ENCODE measurements around the gene RPS18.

DNA sequence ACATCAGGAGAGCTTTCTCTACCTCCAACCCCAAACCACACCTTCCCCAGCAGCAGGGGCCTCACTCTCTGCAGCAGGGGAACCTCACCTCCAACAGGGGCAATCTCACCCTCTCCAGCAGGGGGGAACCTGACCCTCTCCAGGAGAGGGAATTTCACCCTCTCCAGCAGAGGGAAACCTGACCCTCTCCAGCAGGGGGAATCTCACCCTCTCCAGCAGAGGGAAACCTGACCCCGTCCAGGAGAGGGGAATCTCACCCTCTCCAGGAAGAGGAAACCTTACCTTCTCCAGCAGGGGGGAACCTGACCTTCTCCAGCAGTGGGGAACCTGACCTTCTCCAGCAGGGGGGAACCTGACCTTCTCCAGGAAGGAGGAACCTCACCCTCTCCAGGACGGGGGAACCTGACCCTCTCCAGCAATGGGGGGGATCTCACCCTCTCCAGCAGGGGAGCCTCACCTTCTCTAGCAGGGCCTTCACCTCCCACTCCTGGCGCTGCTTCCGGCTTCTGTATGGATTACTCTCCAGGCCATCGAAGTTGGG is 8.2 kb downstream of the RPS18 start:
- TF ChIP-seq, protein P1, sequence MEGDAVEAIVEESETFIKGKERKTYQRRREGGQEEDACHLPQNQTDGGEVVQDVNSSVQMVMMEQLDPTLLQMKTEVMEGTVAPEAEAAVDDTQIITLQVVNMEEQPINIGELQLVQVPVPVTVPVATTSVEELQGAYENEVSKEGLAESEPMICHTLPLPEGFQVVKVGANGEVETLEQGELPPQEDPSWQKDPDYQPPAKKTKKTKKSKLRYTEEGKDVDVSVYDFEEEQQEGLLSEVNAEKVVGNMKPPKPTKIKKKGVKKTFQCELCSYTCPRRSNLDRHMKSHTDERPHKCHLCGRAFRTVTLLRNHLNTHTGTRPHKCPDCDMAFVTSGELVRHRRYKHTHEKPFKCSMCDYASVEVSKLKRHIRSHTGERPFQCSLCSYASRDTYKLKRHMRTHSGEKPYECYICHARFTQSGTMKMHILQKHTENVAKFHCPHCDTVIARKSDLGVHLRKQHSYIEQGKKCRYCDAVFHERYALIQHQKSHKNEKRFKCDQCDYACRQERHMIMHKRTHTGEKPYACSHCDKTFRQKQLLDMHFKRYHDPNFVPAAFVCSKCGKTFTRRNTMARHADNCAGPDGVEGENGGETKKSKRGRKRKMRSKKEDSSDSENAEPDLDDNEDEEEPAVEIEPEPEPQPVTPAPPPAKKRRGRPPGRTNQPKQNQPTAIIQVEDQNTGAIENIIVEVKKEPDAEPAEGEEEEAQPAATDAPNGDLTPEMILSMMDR (IDR thresholded peaks at IDR 0.05) = peak in 3 of 6 experiments; percentile 39 to 57 (median 39)
- TF ChIP-seq POLR2A (IDR thresholded peaks at IDR 0.05) = no peak
- no peak for TF ChIP-seq EP300 (IDR thresholded peaks at IDR 0.05)
- no peak for TF ChIP-seq POLR2AphosphoS5 (IDR thresholded peaks at IDR 0.05)
